Progenitor cell of endocrine pancreas (in vitro differentiated cells): Measurements from ENCODE around the gene CCDC88C. TPM values are rescaled to one million over a fixed set of nuclear protein-coding genes. Genes with fewer than 3 reads are reported as not detected.

Source experiments
- DNase-seq: peaks from one replicate; pipeline ENCODE4 v3.0.0; 2021; ENCODE audit warnings: low spot score; ENCODE audit not compliant: unreplicated experiment
- H3K27ac Mint-ChIP-seq: 2 replicates; pipeline ENCODE4 v1.8.0; 2021; ENCODE audit warnings: mild to moderate bottlenecking, moderate library complexity, mixed read lengths
- H3K27me3 Mint-ChIP-seq: 2 replicates; pipeline ENCODE4 v1.8.0; 2021; ENCODE audit warnings: mixed read lengths
- H3K36me3 Mint-ChIP-seq: 2 replicates; pipeline ENCODE4 v1.8.0; 2022; ENCODE audit warnings: mixed read lengths; ENCODE audit not compliant: insufficient read depth
- H3K4me1 Mint-ChIP-seq: 2 replicates; pipeline ENCODE4 v1.8.0; 2021; ENCODE audit warnings: low read depth, mixed read lengths
- H3K4me3 Mint-ChIP-seq: 2 replicates; pipeline ENCODE4 v1.8.0; 2021; ENCODE audit warnings: low read depth, mild to moderate bottlenecking, moderate library complexity, mixed read lengths
- H3K9me3 Mint-ChIP-seq: 2 replicates; pipeline ENCODE4 v1.8.0; 2021; ENCODE audit warnings: low read depth, mixed read lengths
- CTCF ChIP-seq: fragments of 200-600 bp; sonication (generic); IDR thresholded peaks from one replicate; pipeline ENCODE4 v1.5.0; 2021; ENCODE audit warnings: antibody characterized with exemption, mild to moderate bottlenecking; ENCODE audit not compliant: unreplicated experiment
- total RNA-seq: library from RNA; stranded (reverse); gene quantifications from 2 replicates; pipeline ENCODE4 v1.2.1, GENCODE V29; 2021

The CCDC88C gene
- total RNA-seq, 1 donor from 2014 or later, result 78.1 TPM

DNA sequence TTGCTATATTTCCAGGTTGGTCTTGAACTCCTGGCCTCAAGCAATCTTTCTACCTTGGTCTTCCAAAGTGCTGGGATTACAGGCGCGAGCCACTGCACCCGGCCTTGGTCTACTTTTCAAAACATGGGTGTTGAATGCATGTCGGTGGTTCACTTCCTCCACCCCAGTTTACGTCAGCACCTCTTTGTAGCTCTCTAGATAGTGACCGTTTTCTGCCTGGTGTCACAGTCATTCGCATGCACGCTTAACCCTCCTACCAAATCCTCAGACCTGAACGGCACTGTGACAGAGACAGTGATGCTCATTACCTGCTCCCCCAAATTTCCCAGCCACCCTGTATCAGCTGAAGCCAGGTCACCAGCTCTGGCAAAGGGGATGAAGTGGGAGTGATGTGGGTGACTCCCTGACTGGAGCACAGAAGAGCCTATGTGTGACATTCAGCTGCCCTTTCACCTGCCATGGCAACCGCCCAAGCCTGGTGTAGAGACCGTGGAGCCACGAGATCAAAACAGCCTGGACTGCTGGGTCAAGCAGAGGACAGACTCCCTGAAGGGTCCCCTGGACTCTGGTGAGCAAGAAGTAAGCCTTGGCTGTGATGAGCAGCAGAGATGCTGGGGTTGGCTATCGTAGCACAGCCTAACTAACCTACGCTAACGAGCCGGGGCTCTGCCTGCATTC, 106.9 kb downstream of the CCDC88C start:
- no peak for TF ChIP-seq CTCF
- no peaks in the 10 kb centered on the region for H3K9me3 Mint-ChIP-seq
- H3K27me3 Mint-ChIP-seq, result no peaks in the 10 kb centered on the region
- no peak for DNase-seq
- peaks cover 37% of the 10 kb centered on the region for H3K36me3 Mint-ChIP-seq
- no peaks in the 10 kb centered on the region for H3K4me1 Mint-ChIP-seq
- H3K27ac Mint-ChIP-seq, result no peak overlapping the region
- H3K4me3 Mint-ChIP-seq, result no peak overlapping the region

GRCh38 chr14:91309756-91310280, 107.8 kb downstream of the CCDC88C start:
- Mint-ChIP-seq H3K27ac (no peak overlapping the region), H3K4me1 (no peaks in the 10 kb centered on the region), H3K9me3 (no peaks in the 10 kb centered on the region), H3K4me3 (no peak overlapping the region), H3K27me3 (no peaks in the 10 kb centered on the region), H3K36me3 (peaks cover 42% of the 10 kb centered on the region)
- TF ChIP-seq CTCF, result no peak
- DNase-seq, result no peak

GRCh38 chr14:91308337-91308736, 109.3 kb downstream of the CCDC88C start:
- Mint-ChIP-seq H3K27ac (no peak overlapping the region), H3K4me3 (no peak overlapping the region), H3K9me3 (no peaks in the 10 kb centered on the region), H3K27me3 (no peaks in the 10 kb centered on the region), H3K4me1 (no peaks in the 10 kb centered on the region), H3K36me3 (peaks cover 32% of the 10 kb centered on the region)
- no peak for DNase-seq
- no peak for TF ChIP-seq CTCF

DNA sequence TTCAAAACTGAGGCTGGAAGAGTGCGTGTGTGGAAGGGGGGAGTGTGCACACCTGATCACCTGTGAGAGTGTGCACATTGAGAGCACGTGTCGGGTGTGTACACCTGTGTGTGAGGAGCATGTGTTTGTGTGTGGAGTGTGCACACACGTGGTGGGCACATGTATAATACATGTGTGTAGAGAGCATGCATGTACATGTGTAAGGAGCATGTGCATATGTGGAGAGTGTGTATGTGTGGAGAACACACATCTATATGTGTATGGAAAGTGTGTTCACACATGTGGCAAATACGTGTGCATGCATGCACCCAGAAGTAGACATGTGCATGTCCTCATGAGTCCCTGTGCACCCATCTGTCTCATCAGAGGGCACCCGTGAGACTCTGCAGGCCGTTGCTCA, 110.0 kb downstream of the CCDC88C start:
- H3K27me3 Mint-ChIP-seq, result no peaks in the 10 kb centered on the region

GRCh38 chr14:91307046-91307445, 110.6 kb downstream of the CCDC88C start:
- Mint-ChIP-seq H3K36me3 (peaks cover 35% of the 10 kb centered on the region), H3K27me3 (no peaks in the 10 kb centered on the region), H3K4me3 (no peak overlapping the region), H3K4me1 (no peaks in the 10 kb centered on the region), H3K27ac (no peak overlapping the region), H3K9me3 (no peaks in the 10 kb centered on the region)
- no peak for DNase-seq
- no peak for TF ChIP-seq CTCF

More for the DNA sequence above, 110.0 kb downstream of the CCDC88C start:
- TF ChIP-seq CTCF, result no peak
- H3K4me1 Mint-ChIP-seq, result no peaks in the 10 kb centered on the region
- H3K27ac Mint-ChIP-seq, result no peak overlapping the region
- H3K36me3 Mint-ChIP-seq, result peaks cover 29% of the 10 kb centered on the region
- no peak for DNase-seq
- no peak overlapping the region for H3K4me3 Mint-ChIP-seq
- no peaks in the 10 kb centered on the region for H3K9me3 Mint-ChIP-seq
